GM10266 (cell line): Measurements from ENCODE around the gene CCDC15.
"Not testable (repeated sequence)": the region's sequence is repeated elsewhere in the genome, so short reads cannot be mapped to it uniquely, and the experiment has no call there.

Source experiments
- DNase-seq: peaks from one replicate; pipeline ENCODE4 v3.0.0; 2012; ENCODE audit errors: extremely low spot score
- TF ChIP-seq, protein P1 (sequence below): IDR thresholded peaks from 2 replicates; pipeline ENCODE4 v1.5.1; 2012; ENCODE audit warnings: mild to moderate bottlenecking, low read depth; ENCODE audit not compliant: control insufficient read depth, insufficient read depth; ENCODE audit errors: missing control alignments

Gene CCDC15

DNA sequence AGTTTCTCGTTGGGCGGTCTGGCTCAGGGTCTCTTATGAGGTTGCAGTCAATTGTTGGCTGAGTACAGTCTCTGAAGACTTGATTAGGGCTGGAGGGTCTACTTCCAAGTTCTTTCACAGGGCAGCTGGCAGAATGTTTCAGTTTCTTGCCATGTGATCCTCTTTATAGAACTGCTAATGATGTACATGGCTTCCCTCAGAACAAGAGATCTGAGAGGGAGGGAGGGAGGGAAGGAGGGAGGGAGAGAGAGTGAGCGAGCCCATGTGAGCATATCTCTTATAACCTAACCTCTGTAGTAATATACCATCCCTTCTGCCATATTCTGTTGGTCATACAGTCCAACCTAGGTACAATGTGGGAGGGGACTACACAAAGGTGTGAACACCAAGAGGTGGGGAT lies 2.7 kb upstream of the CCDC15 start:
- DNase-seq, result no peak
- TF ChIP-seq, protein P1, sequence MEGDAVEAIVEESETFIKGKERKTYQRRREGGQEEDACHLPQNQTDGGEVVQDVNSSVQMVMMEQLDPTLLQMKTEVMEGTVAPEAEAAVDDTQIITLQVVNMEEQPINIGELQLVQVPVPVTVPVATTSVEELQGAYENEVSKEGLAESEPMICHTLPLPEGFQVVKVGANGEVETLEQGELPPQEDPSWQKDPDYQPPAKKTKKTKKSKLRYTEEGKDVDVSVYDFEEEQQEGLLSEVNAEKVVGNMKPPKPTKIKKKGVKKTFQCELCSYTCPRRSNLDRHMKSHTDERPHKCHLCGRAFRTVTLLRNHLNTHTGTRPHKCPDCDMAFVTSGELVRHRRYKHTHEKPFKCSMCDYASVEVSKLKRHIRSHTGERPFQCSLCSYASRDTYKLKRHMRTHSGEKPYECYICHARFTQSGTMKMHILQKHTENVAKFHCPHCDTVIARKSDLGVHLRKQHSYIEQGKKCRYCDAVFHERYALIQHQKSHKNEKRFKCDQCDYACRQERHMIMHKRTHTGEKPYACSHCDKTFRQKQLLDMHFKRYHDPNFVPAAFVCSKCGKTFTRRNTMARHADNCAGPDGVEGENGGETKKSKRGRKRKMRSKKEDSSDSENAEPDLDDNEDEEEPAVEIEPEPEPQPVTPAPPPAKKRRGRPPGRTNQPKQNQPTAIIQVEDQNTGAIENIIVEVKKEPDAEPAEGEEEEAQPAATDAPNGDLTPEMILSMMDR, result no peak

DNA sequence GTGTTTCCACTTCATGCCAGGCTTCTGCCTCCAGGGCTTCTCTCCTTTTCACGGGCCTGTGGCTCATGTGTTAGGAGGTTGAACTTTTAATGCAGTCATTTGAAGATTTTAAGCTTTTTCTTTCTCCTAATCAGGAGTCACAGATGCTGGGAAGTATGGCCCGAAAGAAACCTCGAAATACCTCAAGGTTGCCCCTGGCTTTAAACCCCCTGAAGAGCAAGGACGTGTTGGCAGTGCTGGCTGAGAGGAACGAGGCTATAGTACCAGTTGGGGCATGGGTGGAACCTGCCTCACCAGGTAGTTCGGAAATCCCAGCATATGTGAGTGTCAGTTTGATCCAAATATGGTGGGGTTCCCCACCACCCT lies 571 bp downstream of the CCDC15 start:
- DNase-seq, result no peak
- TF ChIP-seq, protein P1, result no peak

DNA sequence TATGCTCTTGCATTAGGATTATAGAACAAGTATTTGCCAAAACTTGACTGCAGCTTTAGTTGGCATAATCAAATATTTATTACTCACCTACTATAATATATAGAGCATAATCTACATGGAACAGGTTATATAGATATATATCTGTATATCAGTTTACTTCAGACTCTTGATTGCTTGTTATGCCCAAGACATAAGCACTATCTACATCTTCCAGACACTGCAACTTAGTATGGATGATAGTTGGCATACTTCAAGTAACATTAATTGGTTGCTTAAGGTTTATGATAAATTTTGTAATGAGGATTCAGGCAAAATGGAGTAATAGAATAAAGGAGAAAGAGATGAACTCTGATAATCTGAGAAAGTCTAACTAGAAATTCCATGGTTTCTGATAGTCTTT lies 1.0 kb downstream of the CCDC15 start:
- no peak for DNase-seq
- TF ChIP-seq, protein P1, result no peak

DNA sequence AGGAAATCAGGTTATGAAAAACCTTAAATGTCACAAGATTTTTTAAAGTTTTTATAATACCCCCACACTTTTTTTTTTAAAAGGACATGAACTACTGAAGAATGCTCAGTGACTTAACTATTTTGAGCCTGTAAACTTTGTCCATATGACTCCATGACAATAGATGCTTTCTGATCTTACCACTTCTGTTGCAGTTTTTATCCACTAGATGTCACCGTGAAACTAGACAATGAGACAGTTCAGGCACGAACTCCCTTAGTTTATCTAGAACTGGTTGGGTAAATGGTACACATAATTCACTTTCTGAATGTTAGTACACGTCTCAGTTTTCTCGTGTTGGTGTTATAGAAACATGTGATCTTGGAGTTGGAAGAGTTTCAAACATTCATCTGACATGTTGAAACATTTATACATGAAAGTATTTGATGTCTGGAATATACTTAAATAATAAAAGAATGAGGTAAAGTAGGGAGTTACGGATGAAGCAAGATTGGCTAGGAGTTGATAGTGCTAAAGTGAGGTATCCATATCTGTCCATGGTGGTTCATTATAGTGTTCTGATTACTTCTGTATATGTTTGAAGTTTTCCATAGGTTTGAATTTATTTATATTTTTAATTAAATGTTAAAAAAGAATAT lies 8.1 kb downstream of the CCDC15 start:
- TF ChIP-seq, protein P1, result peak; percentile 72
- DNase-seq, result peak; percentile 68

DNA sequence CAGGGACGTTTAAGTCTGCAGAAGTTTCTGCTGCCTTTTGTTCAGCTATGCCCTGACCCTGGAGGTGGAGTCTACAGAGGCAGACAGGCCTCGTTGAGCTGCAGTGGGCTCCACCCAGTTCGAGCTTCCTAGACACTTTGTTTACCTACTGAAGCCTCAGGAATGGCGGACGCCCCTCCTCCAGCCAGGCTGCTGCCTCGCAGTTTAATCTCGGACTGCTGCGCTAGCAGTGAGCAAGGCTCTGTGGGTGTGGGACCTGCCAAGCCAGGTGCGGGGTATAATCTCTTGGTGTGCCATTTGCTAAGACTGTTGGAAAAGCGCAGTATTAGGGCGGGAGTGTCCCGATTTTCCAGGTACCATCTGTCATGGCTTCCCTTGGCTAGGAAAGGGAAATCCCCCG lies 14.2 kb downstream of the CCDC15 start:
- DNase-seq, result not testable (repeated sequence)

DNA sequence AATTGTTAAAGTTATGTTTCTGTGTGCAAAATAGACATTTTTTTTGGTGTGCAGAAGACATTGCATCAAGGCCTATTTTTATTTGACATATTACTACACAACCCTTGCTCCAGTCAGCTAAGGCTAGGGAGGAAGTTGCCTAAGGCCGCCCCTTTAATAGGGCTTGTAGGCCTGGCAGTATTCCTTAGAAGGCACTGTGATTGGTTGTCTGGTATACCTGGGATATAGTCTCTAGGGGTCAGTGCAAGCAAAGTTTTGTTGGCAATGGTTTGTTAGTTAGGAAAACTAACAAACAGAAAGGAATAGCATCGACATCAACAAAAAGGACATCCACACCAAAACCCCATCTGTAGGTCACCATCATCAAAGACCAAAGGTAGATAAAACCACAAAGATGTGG lies 16.9 kb downstream of the CCDC15 start:
- TF ChIP-seq, protein P1, result peak; percentile 17
- DNase-seq, result no peak

DNA sequence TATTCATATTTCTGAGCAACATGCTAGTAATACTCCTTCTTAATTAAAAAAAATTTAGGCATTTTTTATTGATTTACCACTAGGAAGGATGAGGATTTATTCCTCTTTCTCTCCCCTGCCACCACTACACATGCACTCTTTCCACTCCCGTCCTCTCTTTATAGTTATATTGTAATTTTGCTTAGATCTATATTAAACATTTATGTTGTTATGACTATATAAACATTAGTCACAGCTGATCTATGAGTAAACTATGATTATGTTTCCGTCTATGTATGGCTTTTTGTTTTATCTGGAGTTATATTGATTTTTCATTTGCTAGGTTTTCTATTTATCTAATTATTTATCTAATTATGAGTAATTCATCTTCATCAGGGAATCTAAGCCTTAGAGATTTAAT lies 17.8 kb downstream of the CCDC15 start:
- TF ChIP-seq, protein P1, result no peak
- DNase-seq, result no peak

DNA sequence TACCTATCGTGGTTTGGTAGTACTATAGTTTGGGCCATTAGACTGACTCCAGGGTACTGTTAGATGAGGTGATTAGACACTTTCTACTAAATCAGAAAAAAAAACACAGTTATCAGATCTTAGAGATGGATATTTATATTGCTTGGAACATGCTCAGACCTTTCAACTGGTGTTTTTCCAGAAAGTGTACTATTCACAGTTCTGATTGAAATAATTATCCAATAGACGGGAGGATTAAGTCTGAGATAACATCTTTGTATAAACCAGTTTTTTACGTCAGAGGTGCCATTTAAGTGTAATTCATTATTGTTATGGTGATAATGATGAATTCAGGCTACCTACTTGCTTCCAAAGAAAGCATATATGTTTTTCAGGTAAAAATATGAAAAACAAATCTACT lies 22.5 kb downstream of the CCDC15 start:
- TF ChIP-seq, protein P1, result no peak
- DNase-seq, result no peak
